CD4-positive, alpha-beta T cell (primary cell): ENCODE results near the gene PHIP. TPM values are rescaled to one million over a fixed set of nuclear protein-coding genes. Genes with fewer than 3 reads are reported as not detected.

Experiments used
- ATAC-seq: fragments of 200-7000 bp; cut with Tn5 transposase; one replicate; pipeline ENCODE4 v1.10.0; 2022; ENCODE audit warnings: mild to moderate bottlenecking; ENCODE audit not compliant: poor library complexity
- CTCF ChIA-PET: fragments of 350-600 bp; sonication (Branson Sonifier 250); formaldehyde crosslinking; loops from one replicate; lab custom pipeline; 2021; ENCODE audit warnings: antibody characterized with exemption, inconsistent platforms; lab: Charles Lee
- POLR2A ChIA-PET: fragments of 350-600 bp; sonication (Branson Sonifier 250); formaldehyde crosslinking; loops from one replicate; lab custom pipeline; 2021; ENCODE audit warnings: antibody characterized with exemption, inconsistent platforms; lab: Charles Lee
- DNase-seq, 14 experiments: peaks; one replicate each; pipeline ENCODE4 v3.0.0-alpha.2; 2013 to 2020; ENCODE audit warnings: mixed read lengths in 2 of 14
- H3K27ac ChIP-seq, 2 donors: one replicate each; pipeline versions ENCODE4 v1.5.1 to v1.7.0; 2013; ENCODE audit warnings: low read length in 2 of 2, low read depth in 1 of 2, mild to moderate bottlenecking in 1 of 2
- H3K27me3 ChIP-seq, 2 experiments: 1 replicate in 1 of 2; 2 replicates in 1 of 2; pipeline versions ENCODE4 v1.6.1 to v1.7.0; 2013; ENCODE audit warnings: low read length in 2 of 2, control low read depth in 1 of 2, mild to moderate bottlenecking in 1 of 2, moderate library complexity in 1 of 2; ENCODE audit not compliant: insufficient read depth in 2 of 2, control insufficient read depth in 1 of 2
- H3K36me3 ChIP-seq: one replicate; pipeline ENCODE4 v1.6.1; 2013; ENCODE audit warnings: low read length, control low read depth; ENCODE audit not compliant: insufficient read depth
- H3K4me1 ChIP-seq: one replicate; pipeline ENCODE4 v1.6.1; 2013; ENCODE audit warnings: low read length, control low read depth; ENCODE audit not compliant: insufficient read depth
- H3K4me3 ChIP-seq: one replicate; pipeline ENCODE4 v1.5.1; 2013; ENCODE audit warnings: mild to moderate bottlenecking, low read length, moderate library complexity
- H3K9me3 ChIP-seq, 2 experiments: 1 replicate in 1 of 2; 2 replicates in 1 of 2; pipeline versions ENCODE4 v1.6.1 to v1.7.0; 2013; ENCODE audit warnings: low read length in 2 of 2, mild to moderate bottlenecking in 2 of 2, control low read depth in 1 of 2, moderate library complexity in 1 of 2; ENCODE audit not compliant: control insufficient read depth in 1 of 2, insufficient read depth in 1 of 2
- H3K27ac Mint-ChIP-seq: one replicate; pipeline ENCODE4 v1.8.0; 2020; ENCODE audit warnings: mixed read lengths
- H3K27me3 Mint-ChIP-seq: one replicate; pipeline ENCODE4 v1.8.0; 2021; ENCODE audit warnings: mixed read lengths
- H3K36me3 Mint-ChIP-seq: one replicate; pipeline ENCODE4 v1.8.0; 2021; ENCODE audit warnings: low read depth, mixed read lengths
- H3K4me1 Mint-ChIP-seq: one replicate; pipeline ENCODE4 v1.8.0; 2021; ENCODE audit warnings: low read depth, mixed read lengths
- H3K4me3 Mint-ChIP-seq: one replicate; pipeline ENCODE4 v1.8.0; 2020; ENCODE audit warnings: mild to moderate bottlenecking, mixed read lengths
- H3K9me3 Mint-ChIP-seq: one replicate; pipeline ENCODE4 v1.8.0; 2020; ENCODE audit warnings: mixed read lengths
- CTCF ChIP-seq: fragments of 200-600 bp; IDR thresholded peaks from one replicate; pipeline ENCODE4 v1.8.0; 2022; ENCODE audit warnings: antibody characterized with exemption, mild to moderate bottlenecking
- intact Hi-C, 2 experiments: fragments of 100-400 bp; cut with DNase I in 1 of 2; cut with micrococcal nuclease in 1 of 2; formaldehyde crosslinking; loops; one replicate each; pipeline versions ENCODE4 v1.15.1 to v1.9.0; 2023 to 2025; cut with DNase I, micrococcal nuclease
- total RNA-seq, 174 experiments: library from RNA in 2 of 174; stranded (reverse) in 2 of 174; gene quantifications; one replicate each; pipeline ENCODE4 v1.2.3 and lab custom pipeline; 2021 to 2026

The PHIP gene
- total RNA-seq, 2 experiments from 2014 or later, result 35.7 to 36.9 TPM

- no peaks in the 10 kb centered on the region for H3K9me3 ChIP-seq
- TF ChIP-seq CTCF, result no peak
- Mint-ChIP-seq H3K36me3 (peaks cover 90% of the 10 kb centered on the region), H3K4me1 (no peaks in the 10 kb centered on the region), H3K27me3 (no peaks in the 10 kb centered on the region), H3K9me3 (no peaks in the 10 kb centered on the region), H3K4me3 (no peak overlapping the region), H3K27ac (no peak overlapping the region)
- ATAC-seq (no peak), DNase-seq (no peak)
- no peaks in the 10 kb centered on the region for H3K4me1 ChIP-seq
- H3K27me3 ChIP-seq, result no peaks in the 10 kb centered on the region
- H3K4me3 ChIP-seq, result no peak overlapping the region
- intact Hi-C loops, result no loop called here
- ChIA-PET POLR2A (no interaction called here), CTCF (no interaction called here)
- H3K27ac ChIP-seq, result no peak overlapping the region
- H3K36me3 ChIP-seq, result peaks cover 91% of the 10 kb centered on the region
These were observed 115.6 kb downstream of the PHIP start for GRCh38 chr6:78962448-78962847.

DNA sequence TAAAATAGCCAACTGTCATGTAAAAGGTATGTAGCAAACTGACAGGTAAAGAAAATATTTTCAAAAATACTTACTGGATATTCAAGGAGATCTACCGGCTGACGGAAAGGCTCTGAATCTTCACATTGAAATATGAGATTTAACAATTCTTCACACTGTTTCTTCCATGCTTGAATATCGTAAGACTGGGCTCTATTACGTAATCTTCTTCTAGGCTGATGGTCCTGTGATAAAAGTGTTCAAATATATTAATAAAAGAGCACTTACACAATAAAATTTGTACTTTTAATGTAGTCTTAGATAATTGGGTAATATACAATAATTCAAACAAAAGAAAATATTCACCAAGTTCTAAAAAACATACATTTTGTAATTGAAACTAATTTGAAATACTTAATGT, 123.3 kb downstream of the PHIP start:
- ATAC-seq (no peak), DNase-seq (no peak)
- Mint-ChIP-seq H3K27ac (no peak overlapping the region), H3K4me3 (no peak overlapping the region), H3K9me3 (peaks cover 16% of the 10 kb centered on the region), H3K36me3 (peaks cover 93% of the 10 kb centered on the region), H3K27me3 (no peaks in the 10 kb centered on the region), H3K4me1 (no peaks in the 10 kb centered on the region)
- CTCF ChIA-PET, result interaction anchor here (0.6 kb wide), 1 partner anchor 14 kb away, joined by 3 read pairs; no protein-coding TSS in a partner anchor
- Histone ChIP-seq H3K27me3 (no peaks in the 10 kb centered on the region), H3K9me3 (no peaks in the 10 kb centered on the region), H3K4me1 (no peaks in the 10 kb centered on the region), H3K36me3 (peaks cover 96% of the 10 kb centered on the region), H3K4me3 (no peak overlapping the region), H3K27ac (no peak overlapping the region)
- TF ChIP-seq CTCF, result no peak
- intact Hi-C loops, result loop anchor here in 1 of 2 experiments (5.0 kb wide), 1 partner anchor 43 kb away; no protein-coding TSS in a partner anchor
- POLR2A ChIA-PET, result no interaction called here

DNA sequence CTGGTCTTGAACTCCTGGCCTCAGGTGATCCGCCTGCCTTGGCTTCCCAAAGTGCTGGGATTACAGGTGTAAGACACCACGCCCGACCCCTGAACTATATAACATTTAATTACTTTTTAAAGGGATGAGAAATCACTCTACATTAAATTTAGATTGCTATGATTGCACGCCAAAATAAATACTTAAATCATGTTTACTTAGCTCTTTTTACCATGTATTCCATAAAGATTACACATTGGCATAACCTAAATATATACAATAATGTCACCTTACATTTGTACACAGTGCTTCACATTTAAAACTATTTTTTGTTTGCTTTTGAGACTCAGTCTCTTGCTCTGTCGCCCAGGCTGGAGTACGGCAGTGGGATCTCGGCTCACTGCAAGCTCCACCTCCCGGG, 124.3 kb downstream of the PHIP start:
- intact Hi-C loops, result no loop called here
- Histone ChIP-seq H3K36me3 (peaks cover 96% of the 10 kb centered on the region), H3K27ac (no peak overlapping the region), H3K4me1 (no peaks in the 10 kb centered on the region), H3K9me3 (peaks cover 0 to 6% of the 10 kb centered on the region in 2 experiments), H3K4me3 (no peak overlapping the region), H3K27me3 (no peaks in the 10 kb centered on the region)
- Mint-ChIP-seq H3K4me1 (no peaks in the 10 kb centered on the region), H3K9me3 (peaks cover 21% of the 10 kb centered on the region), H3K4me3 (no peak overlapping the region), H3K36me3 (peaks cover 93% of the 10 kb centered on the region), H3K27me3 (no peaks in the 10 kb centered on the region), H3K27ac (no peak overlapping the region)
- DNase-seq (no peak), ATAC-seq (no peak)
- CTCF ChIA-PET, result interaction anchor here (1.0 to 1.5 kb wide), 2 partner anchors 11 to 28 kb away, joined by 3 to 4 read pairs; no protein-coding TSS in a partner anchor
- POLR2A ChIA-PET, result no interaction called here
- no peak for TF ChIP-seq CTCF
